Effector memory CD8-positive, alpha-beta T cell (primary cell): ENCODE results near the gene PDZRN3.

Experiments
- ATAC-seq: fragments of 150-1000 bp; cut with Tn5 transposase; replicated peaks from 2 replicates; pipeline ENCODE4 v1.10.0; 2021; ENCODE audit warnings: mild to moderate bottlenecking, moderate library complexity
- DNase-seq, 3 experiments: peaks; one replicate each; pipeline ENCODE4 v3.0.0; 2021
- H3K27ac Mint-ChIP-seq, 2 donors: one replicate each; pipeline ENCODE4 v1.8.0; 2022; ENCODE audit warnings: mild to moderate bottlenecking in 2 of 2, mixed read lengths in 2 of 2, moderate library complexity in 2 of 2
- H3K27me3 Mint-ChIP-seq, 2 donors: one replicate each; pipeline ENCODE4 v1.8.0; 2022; ENCODE audit warnings: mixed read lengths in 2 of 2
- H3K36me3 Mint-ChIP-seq: one replicate; pipeline ENCODE4 v1.8.0; 2022; ENCODE audit warnings: mild to moderate bottlenecking, moderate library complexity, mixed read lengths; ENCODE audit not compliant: insufficient read depth
- H3K4me1 Mint-ChIP-seq, 2 donors: one replicate each; pipeline ENCODE4 v1.8.0; 2022; ENCODE audit warnings: low read depth in 2 of 2, mixed read lengths in 2 of 2
- H3K4me3 Mint-ChIP-seq, 2 donors: one replicate each; pipeline ENCODE4 v1.8.0; 2022; ENCODE audit warnings: mild to moderate bottlenecking in 2 of 2, mixed read lengths in 2 of 2, moderate library complexity in 2 of 2
- H3K9me3 Mint-ChIP-seq, 2 donors: one replicate each; pipeline ENCODE4 v1.8.0; 2022; ENCODE audit warnings: mixed read lengths in 2 of 2

The PDZRN3 gene

DNA sequence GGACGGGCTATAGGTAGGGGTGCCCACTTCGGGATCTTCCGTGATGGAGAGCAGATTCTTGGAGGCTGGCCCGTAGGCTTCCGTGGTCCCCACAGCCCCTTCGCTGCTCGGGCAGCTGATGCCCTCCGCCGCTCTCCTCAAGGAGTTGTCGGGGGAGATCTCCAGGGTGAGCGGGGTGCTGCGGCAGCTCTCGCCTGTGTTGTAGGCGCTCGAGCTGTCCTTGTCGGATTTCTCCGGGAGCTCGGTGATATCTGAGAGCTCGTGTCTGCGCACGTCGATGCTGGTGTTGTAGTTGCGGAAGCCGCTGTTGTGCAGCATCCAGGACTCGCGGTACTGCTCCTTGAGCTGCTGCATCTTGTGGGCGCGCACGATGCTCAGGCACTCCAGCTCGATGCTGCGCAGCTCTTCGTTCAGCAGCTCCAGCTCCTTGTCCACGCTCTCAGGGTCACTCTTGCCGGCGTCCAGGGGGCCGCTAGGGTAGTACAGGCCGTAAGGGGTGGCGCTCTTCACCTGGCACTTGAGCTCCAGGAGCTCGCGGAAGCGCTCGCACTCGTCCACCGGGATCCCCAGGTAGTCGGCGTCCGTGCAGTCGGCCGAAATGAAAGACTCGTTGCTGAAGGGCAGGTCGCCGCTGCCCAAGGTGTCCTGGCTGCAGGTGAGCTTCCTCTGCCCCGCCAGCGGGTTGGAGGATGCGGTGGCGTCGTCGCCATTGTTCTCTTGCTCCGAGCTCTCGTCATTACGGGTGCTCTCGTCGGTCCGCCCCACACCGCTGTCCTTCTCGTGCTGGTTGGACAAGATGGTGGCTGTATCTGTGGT, 240.4 kb downstream of the PDZRN3 start:
- no peak overlapping the region for H3K4me3 Mint-ChIP-seq
- no peaks in the 10 kb centered on the region for H3K27me3 Mint-ChIP-seq
- H3K9me3 Mint-ChIP-seq: peaks cover 9 to 14% of the 10 kb centered on the region in 2 donors
- ATAC-seq: no peak
- H3K4me1 Mint-ChIP-seq: no peaks in the 10 kb centered on the region
- no peak for DNase-seq
- no peak overlapping the region for H3K27ac Mint-ChIP-seq
- H3K36me3 Mint-ChIP-seq: no peaks in the 10 kb centered on the region

GRCh38 chr3:73383470-73384049, 241.2 kb downstream of the PDZRN3 start:
- no peak overlapping the region for H3K4me3 Mint-ChIP-seq
- no peak overlapping the region for H3K27ac Mint-ChIP-seq
- DNase-seq (no peak), ATAC-seq (no peak)
- H3K4me1 Mint-ChIP-seq: no peaks in the 10 kb centered on the region
- peaks cover 9 to 12% of the 10 kb centered on the region in 2 donors for H3K9me3 Mint-ChIP-seq
- no peaks in the 10 kb centered on the region for H3K27me3 Mint-ChIP-seq
- no peaks in the 10 kb centered on the region for H3K36me3 Mint-ChIP-seq

DNA sequence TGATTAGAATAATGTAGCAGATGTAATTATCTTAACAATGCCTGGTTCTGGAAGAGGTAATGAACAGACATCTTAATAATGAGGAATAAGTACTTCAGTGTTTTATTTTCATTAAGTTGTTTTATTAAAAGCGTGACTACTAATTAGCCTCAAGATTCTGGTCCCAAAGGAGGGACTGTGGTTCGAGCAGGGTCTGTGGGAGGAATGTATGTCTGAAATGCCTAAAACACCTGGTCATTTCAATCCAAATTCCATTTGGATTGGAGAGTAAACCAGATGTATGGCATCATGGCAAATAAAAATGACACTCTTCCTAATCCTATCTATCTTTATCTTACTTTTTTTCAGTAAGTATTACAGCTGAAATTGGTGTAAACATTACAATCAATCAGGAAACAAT, 243.2 kb downstream of the PDZRN3 start:
- Mint-ChIP-seq H3K27me3 (no peaks in the 10 kb centered on the region), H3K4me1 (no peaks in the 10 kb centered on the region), H3K27ac (no peak overlapping the region), H3K4me3 (no peak overlapping the region), H3K9me3 (peaks cover 9 to 14% of the 10 kb centered on the region in 2 donors), H3K36me3 (no peaks in the 10 kb centered on the region)
- DNase-seq (no peak), ATAC-seq (no peak)

DNA sequence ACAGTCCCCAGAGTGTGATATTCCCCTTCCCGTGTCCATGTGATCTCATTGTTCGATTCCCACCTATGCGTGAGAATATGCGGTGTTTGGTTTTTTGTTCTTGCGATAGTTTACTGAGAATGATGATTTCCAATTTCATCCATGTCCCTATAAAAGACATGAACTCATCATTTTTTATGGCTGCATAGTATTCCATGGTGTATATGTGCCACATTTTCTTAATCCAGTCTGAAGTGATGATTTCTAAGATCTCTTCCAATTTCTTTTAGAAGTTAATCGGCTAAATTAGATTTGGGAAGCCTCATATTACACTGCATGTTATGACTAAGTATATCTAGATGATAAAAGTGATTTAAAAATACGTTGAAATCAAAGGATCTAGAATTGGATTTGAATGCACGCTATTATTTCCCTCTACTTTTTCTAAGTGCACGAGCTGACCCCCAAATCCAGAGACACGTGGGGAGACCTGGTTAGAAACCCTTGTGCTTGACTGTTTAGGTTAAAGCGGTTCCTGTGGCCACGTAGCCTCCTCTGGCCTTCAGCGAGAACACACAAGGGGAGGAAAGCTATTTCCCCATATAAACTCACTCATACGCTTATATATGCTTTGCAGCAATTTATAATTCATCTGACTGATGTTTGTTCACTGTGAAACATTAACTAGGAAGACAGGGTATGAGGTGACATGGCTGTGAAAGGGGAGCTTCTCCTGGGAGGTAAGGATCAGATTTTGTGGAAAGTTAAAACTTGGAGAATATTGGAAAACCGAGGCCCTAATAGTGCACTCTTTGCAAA, 243.8 kb downstream of the PDZRN3 start:
- H3K4me3 Mint-ChIP-seq: no peak overlapping the region
- ATAC-seq (no peak), DNase-seq (no peak)
- H3K4me1 Mint-ChIP-seq: no peaks in the 10 kb centered on the region
- H3K27me3 Mint-ChIP-seq: no peaks in the 10 kb centered on the region
- H3K27ac Mint-ChIP-seq: no peak overlapping the region
- no peaks in the 10 kb centered on the region for H3K36me3 Mint-ChIP-seq
- H3K9me3 Mint-ChIP-seq: peaks cover 9 to 15% of the 10 kb centered on the region in 2 donors

DNA sequence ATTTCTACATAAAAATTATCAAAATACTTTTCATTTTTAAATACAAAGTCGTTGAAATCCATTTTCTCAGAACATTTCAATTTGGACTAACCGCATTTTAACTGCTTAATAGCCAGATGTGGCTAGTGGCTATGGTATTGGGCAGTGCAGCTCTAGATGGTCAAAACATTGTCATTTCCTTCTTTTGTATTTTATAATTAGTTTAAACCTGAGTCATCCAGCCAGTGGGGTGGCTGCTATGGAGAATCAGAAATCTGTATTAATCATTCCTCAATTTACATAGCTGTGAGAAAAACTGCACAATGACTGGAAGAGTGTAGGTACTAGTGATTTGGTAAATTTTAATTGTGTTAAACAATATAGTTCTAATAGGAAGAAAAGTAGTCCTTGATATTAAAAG, 245.3 kb downstream of the PDZRN3 start:
- no peaks in the 10 kb centered on the region for H3K27me3 Mint-ChIP-seq
- H3K27ac Mint-ChIP-seq: no peak overlapping the region
- no peaks in the 10 kb centered on the region for H3K4me1 Mint-ChIP-seq
- H3K9me3 Mint-ChIP-seq: peaks cover 9 to 14% of the 10 kb centered on the region in 2 donors
- no peaks in the 10 kb centered on the region for H3K36me3 Mint-ChIP-seq
- no peak for DNase-seq
- no peak for ATAC-seq
- H3K4me3 Mint-ChIP-seq: no peak overlapping the region

DNA sequence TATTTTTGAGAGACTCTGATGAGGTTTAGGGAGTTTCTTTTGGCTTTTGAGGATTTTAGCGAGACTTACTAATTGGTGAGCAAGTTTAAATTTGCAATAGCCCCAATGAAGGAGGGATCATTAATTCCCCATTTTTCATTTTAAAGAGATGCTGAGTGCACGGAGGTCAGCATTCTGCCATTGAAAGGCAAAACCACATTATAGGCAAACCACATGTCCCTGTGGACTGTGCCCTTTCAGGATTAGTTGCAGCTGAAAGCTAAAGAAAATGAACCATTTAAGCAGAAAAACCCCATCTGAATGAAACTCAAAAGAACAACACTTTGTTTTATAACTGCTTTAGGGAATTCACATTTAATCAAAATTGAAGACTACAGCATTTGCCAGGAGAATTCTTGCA, 246.5 kb downstream of the PDZRN3 start:
- Mint-ChIP-seq H3K4me3 (no peak overlapping the region), H3K4me1 (no peaks in the 10 kb centered on the region), H3K27me3 (no peaks in the 10 kb centered on the region), H3K9me3 (peaks cover under 1 to 9% of the 10 kb centered on the region in 2 donors), H3K27ac (no peak overlapping the region), H3K36me3 (no peaks in the 10 kb centered on the region)
- ATAC-seq (no peak), DNase-seq (no peak)

DNA sequence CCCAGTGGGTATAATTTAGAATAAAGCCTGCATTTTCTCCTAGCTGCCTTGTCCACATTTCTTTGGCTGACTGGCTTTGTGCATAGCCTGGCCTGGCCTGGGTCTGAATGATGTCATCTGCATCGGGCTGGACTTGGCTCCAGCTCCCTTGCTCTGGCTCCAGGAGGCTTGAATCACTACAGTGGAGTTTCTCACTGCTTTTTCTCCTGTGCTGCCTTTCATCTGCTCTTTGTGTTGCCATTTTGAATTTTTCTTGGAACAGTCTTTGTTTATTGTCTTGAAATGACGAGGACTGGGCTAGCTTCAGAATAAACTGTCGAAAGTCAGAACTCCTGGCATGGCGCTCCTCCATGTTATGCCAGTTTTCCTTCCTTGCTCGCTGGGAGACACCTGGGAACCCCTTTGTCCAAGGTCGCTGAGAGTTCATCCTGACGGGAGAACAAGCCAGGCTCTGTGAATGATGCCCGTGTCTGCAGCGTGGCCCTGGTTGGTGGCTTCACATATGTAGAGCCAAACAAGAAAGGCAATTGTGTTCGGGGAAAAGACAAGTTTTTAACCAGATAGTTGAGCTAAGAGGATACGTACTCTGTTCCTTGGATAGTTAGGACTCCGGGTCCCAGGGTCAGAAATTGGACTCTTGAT, 258.9 kb downstream of the PDZRN3 start:
- Mint-ChIP-seq H3K4me3 (no peak overlapping the region), H3K4me1 (no peaks in the 10 kb centered on the region), H3K27ac (no peak overlapping the region), H3K9me3 (peaks cover 0 to 4% of the 10 kb centered on the region in 2 donors), H3K27me3 (no peaks in the 10 kb centered on the region), H3K36me3 (no peaks in the 10 kb centered on the region)
- ATAC-seq (no peak), DNase-seq (no peak)

DNA sequence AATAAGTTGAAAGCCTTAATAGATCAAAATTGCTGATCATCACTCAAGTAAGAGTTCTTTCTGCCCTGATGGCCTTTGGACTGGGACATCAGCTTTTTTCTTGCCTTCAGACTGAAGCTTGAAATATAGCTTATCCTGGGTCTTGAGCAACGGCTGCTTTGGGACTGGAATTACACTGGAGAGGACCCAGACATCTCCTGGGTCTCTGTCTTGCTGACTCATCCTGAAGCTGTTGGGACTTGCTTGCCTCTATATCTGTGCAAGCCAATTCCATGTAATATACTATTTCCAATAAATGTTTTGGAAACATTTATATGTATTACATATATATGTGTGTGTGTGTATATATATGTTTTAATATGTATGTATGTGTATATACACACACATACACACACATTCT, 260.2 kb downstream of the PDZRN3 start:
- no peaks in the 10 kb centered on the region for H3K27me3 Mint-ChIP-seq
- H3K4me1 Mint-ChIP-seq: no peaks in the 10 kb centered on the region
- ATAC-seq: no peak
- DNase-seq: no peak
- peaks cover 0 to 4% of the 10 kb centered on the region in 2 donors for H3K9me3 Mint-ChIP-seq
- no peak overlapping the region for H3K4me3 Mint-ChIP-seq
- H3K36me3 Mint-ChIP-seq: no peaks in the 10 kb centered on the region
- H3K27ac Mint-ChIP-seq: no peak overlapping the region

GRCh38 chr3:73363093-73363492, 261.6 kb downstream of the PDZRN3 start:
- Mint-ChIP-seq H3K4me1 (no peaks in the 10 kb centered on the region), H3K27ac (no peak overlapping the region), H3K36me3 (no peaks in the 10 kb centered on the region), H3K27me3 (no peaks in the 10 kb centered on the region), H3K9me3 (peaks cover 0 to 4% of the 10 kb centered on the region in 2 donors), H3K4me3 (no peak overlapping the region)
- no peak for DNase-seq
- ATAC-seq: no peak

GRCh38 chr3:73361591-73361990, 263.1 kb downstream of the PDZRN3 start:
- no peaks in the 10 kb centered on the region for H3K4me1 Mint-ChIP-seq
- H3K27ac Mint-ChIP-seq: no peak overlapping the region
- ATAC-seq: no peak
- no peaks in the 10 kb centered on the region for H3K27me3 Mint-ChIP-seq
- no peaks in the 10 kb centered on the region for H3K36me3 Mint-ChIP-seq
- no peak for DNase-seq
- peaks cover 0 to 6% of the 10 kb centered on the region in 2 donors for H3K9me3 Mint-ChIP-seq
- no peak overlapping the region for H3K4me3 Mint-ChIP-seq

DNA sequence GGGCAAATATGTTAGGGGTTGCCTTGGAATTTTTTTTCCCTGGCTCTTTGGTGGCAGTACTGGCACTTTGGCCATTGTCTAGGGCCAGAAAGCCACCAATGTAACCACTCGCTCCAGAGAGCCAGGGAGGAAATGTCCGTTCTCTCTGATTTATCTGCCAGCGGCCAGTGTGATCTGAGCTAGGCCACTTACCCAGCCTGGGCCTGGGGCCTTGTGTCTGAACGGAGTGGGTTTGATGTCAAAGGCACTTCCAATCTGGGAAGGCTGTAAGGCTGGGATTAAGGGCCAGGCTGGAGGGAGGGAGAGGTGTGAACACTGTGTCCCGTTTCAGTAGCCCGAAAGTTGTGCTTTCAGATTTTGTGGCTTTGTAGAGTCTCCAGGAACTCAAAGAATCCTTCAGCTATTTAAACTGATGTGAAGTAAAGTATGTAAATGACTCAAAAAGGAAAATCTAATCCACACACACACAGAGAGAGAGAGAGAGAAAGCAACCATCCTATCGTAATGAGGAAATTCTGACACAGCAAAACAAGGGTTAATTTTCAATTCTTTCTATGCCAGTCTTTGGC, 271.0 kb downstream of the PDZRN3 start:
- Mint-ChIP-seq H3K27me3 (no peaks in the 10 kb centered on the region), H3K4me1 (no peaks in the 10 kb centered on the region), H3K4me3 (no peak overlapping the region), H3K9me3 (peaks cover 6 to 13% of the 10 kb centered on the region in 2 donors), H3K27ac (no peak overlapping the region), H3K36me3 (no peaks in the 10 kb centered on the region)
- no peak for ATAC-seq
- DNase-seq: no peak

GRCh38 chr3:73352841-73353645, 271.7 kb downstream of the PDZRN3 start:
- Mint-ChIP-seq H3K9me3 (peaks cover 6 to 15% of the 10 kb centered on the region in 2 donors), H3K4me1 (no peaks in the 10 kb centered on the region), H3K27me3 (no peaks in the 10 kb centered on the region), H3K27ac (no peak overlapping the region), H3K36me3 (no peaks in the 10 kb centered on the region), H3K4me3 (no peak overlapping the region)
- ATAC-seq (no peak), DNase-seq (no peak)
